K562 (cell line): ENCODE data around the gene THAP4. TPM values are rescaled to one million over a fixed set of nuclear protein-coding genes. Genes with fewer than 3 reads are reported as not detected.

ENCODE experiments used
- ATAC-seq: fragments of 200-7000 bp; cut with Tn5 transposase; 3 replicates; pipeline ENCODE4 v1.9.1; 2020; ENCODE audit warnings: moderate library complexity
- BruUV-seq: library from RNA; stranded (reverse); fragments of 400-500 nt; replicated peaks from 2 replicates; lab custom pipeline; 2021; lab: Mats Ljungman, UMichigan
- CTCF ChIA-PET: fragments of 300-600 bp; formaldehyde crosslinking; extraction: SDS; loops from one replicate; lab custom pipeline; 2021; ENCODE audit warnings: low intra/inter-chr PET ratio; lab: Yijun Ruan, JAX
- POLR2A ChIA-PET: fragments of 300-600, 350-650 bp; sonication (Branson Sonifier 250); formaldehyde crosslinking; extraction: SDS; loops from one replicate; lab custom pipeline; 2021; ENCODE audit warnings: antibody characterized with exemption, inconsistent platforms; lab: Yijun Ruan, JAX
- DNase-seq, 4 experiments: peaks; one replicate each; pipeline versions ENCODE4 v3.0.0 to v3.0.0-alpha.2; 2011 to 2018; ENCODE audit warnings: low spot score in 3 of 4, mixed read lengths in 3 of 4; ENCODE audit errors: extremely low read depth in 1 of 4
- FAIRE-seq: peaks from 2 replicates; lab custom pipeline; 2011; peaks lifted over from hg19 to GRCh38; lab: Jason Lieb, UNC
- H2AFZ ChIP-seq: 2 replicates; pipeline ENCODE4 v1.6.0; 2011; ENCODE audit warnings: low read depth, low read length, control low read depth, inconsistent platforms
- H3K27ac ChIP-seq: fragments of 200-600 bp; 3 replicates; pipeline ENCODE4 v1.8.0; 2011; ENCODE audit warnings: low read depth, mild to moderate bottlenecking, control low read depth, inconsistent platforms, low read length, moderate library complexity, mixed read lengths; ENCODE audit errors: extremely low read depth
- H3K27me3 ChIP-seq, 2 experiments: fragments of 300-600 bp in 1 of 2; 2 replicates in 1 of 2; 3 replicates in 1 of 2; pipeline versions ENCODE4 v1.6.0 to v1.8.0; 2011; ENCODE audit warnings: inconsistent platforms in 2 of 2, low read length in 2 of 2, mild to moderate bottlenecking in 1 of 2, mixed read lengths in 1 of 2, moderate library complexity in 1 of 2; ENCODE audit not compliant: control insufficient read depth in 2 of 2, insufficient read depth in 2 of 2
- H3K36me3 ChIP-seq: fragments of 300-600 bp; 3 replicates; pipeline ENCODE4 v1.8.0; 2011; ENCODE audit warnings: mild to moderate bottlenecking, low read length, inconsistent platforms; ENCODE audit not compliant: control insufficient read depth, insufficient read depth
- H3K4me1 ChIP-seq, 2 experiments: fragments of 200-600 bp in 1 of 2; replicated peaks in 1 of 2; 2 replicates in 1 of 2; 3 replicates in 1 of 2; pipeline versions ENCODE4 v1.5.1 to v1.8.0; 2011; ENCODE audit warnings: inconsistent platforms in 2 of 2, low read length in 2 of 2, mild to moderate bottlenecking in 1 of 2, mixed read lengths in 1 of 2, moderate library complexity in 1 of 2; ENCODE audit not compliant: control insufficient read depth in 2 of 2, insufficient read depth in 2 of 2
- H3K4me2 ChIP-seq: 2 replicates; pipeline ENCODE4 v1.6.1; 2011; ENCODE audit warnings: low read length, control low read depth, inconsistent platforms, mixed read lengths; ENCODE audit not compliant: insufficient read depth
- H3K4me3 ChIP-seq: fragments of 200-600 bp; sonication (generic), shearing (Covaris generic); 2 replicates; pipeline ENCODE4 v1.5.1; 2016; ENCODE audit warnings: control low read depth, inconsistent platforms
- H3K79me2 ChIP-seq: fragments of 200-600 bp; 3 replicates; pipeline ENCODE4 v1.8.0; 2011; ENCODE audit warnings: low read length, inconsistent platforms; ENCODE audit not compliant: control insufficient read depth, insufficient read depth
- H3K9ac ChIP-seq, 2 experiments: 2 replicates each; pipeline versions ENCODE4 v1.6.0 to v1.6.1; 2011; ENCODE audit warnings: low read depth in 2 of 2, low read length in 2 of 2, control low read depth in 1 of 2, inconsistent platforms in 1 of 2, mild to moderate bottlenecking in 1 of 2, mixed read lengths in 1 of 2; ENCODE audit not compliant: insufficient read depth in 1 of 2
- H3K9me1 ChIP-seq: one replicate; pipeline ENCODE4 v1.6.0; 2011; ENCODE audit warnings: inconsistent platforms, mild to moderate bottlenecking, low read length, moderate library complexity; ENCODE audit not compliant: control insufficient read depth, insufficient read depth
- H3K9me3 ChIP-seq: replicated peaks from 2 replicates; pipeline ENCODE4 v1.5.1; 2011; ENCODE audit warnings: low read depth, low read length, inconsistent platforms; ENCODE audit not compliant: control insufficient read depth, insufficient read depth
- H4K20me1 ChIP-seq: replicated peaks from 2 replicates; pipeline ENCODE4 v1.6.1; 2011; ENCODE audit warnings: low read length, inconsistent platforms, mixed read lengths; ENCODE audit not compliant: control insufficient read depth, insufficient read depth
- ZNF24 ChIP-seq: fragments of 450-650 bp; IDR thresholded peaks from 2 replicates; pipeline ENCODE4 v1.6.1; 2016
- WGBS: fragments of 100-300 bp; shearing (Covaris generic); methylation state at CpG from one replicate; pipeline ENCODE4 v1.1.6; 2016; ENCODE audit warnings: low coverage, mixed read lengths; ENCODE audit not compliant: insufficient coverage; ENCODE audit errors: missing lambda C conversion rate; 5-methylcytosine and 5-hydroxymethylcytosine counted together
- in situ Hi-C: fragments of 300-500 bp; cut with MboI; formaldehyde crosslinking; loops from 4 replicates; pipeline ENCODE4 v1.15.0; 2018; ENCODE audit warnings: inconsistent platforms, mixed read lengths
- intact Hi-C: fragments of 100-400 bp; cut with micrococcal nuclease; formaldehyde crosslinking; loops from 2 replicates; pipeline ENCODE4 v1.14.2; 2022
- polyA plus RNA-seq, 8 experiments: library from polyadenylated mRNA; depleted of rRNA in 4 of 8; stranded (reverse) in 5 of 8; unstranded in 3 of 8; fragments of >200 nt; fragmentation: Nextera tagmentation in 2 of 8; fragmentation: Illumina TruSeq in 1 of 8; extraction: Ambion mirVana in 2 of 8; extraction: Trizol in 1 of 8; gene quantifications; 2 replicates each; pipeline versions ENCODE4 v1.2.1 to v1.2.3, GENCODE V29; 2011 to 2014; ENCODE audit warnings: inconsistent platforms in 1 of 8, missing spikeins in 1 of 8
- total RNA-seq, 7 experiments: library from RNA; depleted of rRNA in 6 of 7; stranded (reverse); fragments of >200 nt in 6 of 7; fragmentation: Illumina TruSeq in 2 of 7; extraction: Trizol in 2 of 7; gene quantifications; 2 replicates each; pipeline versions ENCODE4 v1.2.1 to v1.2.3, GENCODE V29; 2011 to 2021; ENCODE audit warnings: low replicate concordance in 1 of 7
- TF ChIP-seq, protein P1 (sequence below): fragments of 250-450 bp; sonication (Bioruptor Pico); IDR thresholded peaks from 2 replicates; pipeline ENCODE4 v1.8.0; 2022; ENCODE audit warnings: inconsistent platforms
- TF ChIP-seq, protein P2 (sequence below), 3 experiments: fragments of 200-800 bp in 1 of 3; sonication (Bioruptor generic) in 1 of 3; sonication (generic) in 1 of 3; formaldehyde crosslinking in 1 of 3; IDR thresholded peaks; 2 replicates each; pipeline versions ENCODE4 v1.6.1 to v1.8.0; 2016 to 2022; ENCODE audit warnings: mild to moderate bottlenecking in 2 of 3, missing compliant biosample characterization in 2 of 3, missing genetic modification characterization in 2 of 3, missing genetic modification reagents in 1 of 3
- TF ChIP-seq, protein P3 (sequence below): fragments of 250-450 bp; sonication (Bioruptor Pico); IDR thresholded peaks from 2 replicates; pipeline ENCODE4 v1.4.0; 2020
- TF ChIP-seq, protein P4 (sequence below): fragments of 450-650 bp; IDR thresholded peaks from 2 replicates; pipeline ENCODE4 v1.6.1; 2018; ENCODE audit warnings: mild to moderate bottlenecking, low read depth; ENCODE audit not compliant: partially characterized antibody

The THAP4 gene
- total and polyA plus RNA-seq, 9 of the 15 experiments (the other 6 are each of a cell fraction or from before 2014, with no cell fraction given) = 8.6 to 60.9 (median 43.9) TPM

DNA sequence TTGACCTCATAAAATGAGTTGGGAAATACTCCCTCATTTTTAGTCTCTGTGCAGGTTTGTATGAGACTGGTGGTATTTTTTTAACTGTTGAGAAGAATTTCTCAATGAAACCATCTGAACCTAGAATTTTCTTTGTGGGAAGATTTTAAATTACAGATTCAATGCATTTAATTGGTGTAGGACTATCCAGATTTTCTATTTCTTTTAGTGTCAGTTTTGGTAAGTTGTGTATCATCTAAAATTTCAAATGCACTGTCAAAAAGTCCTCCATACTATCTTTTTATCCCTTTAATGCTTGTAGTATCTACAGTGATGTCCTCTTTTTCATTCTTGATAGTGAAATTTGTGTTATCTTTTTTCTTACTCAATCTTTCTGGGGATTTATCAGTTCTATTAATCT, 80.2 kb downstream of the THAP4 start (continued):
- TF ChIP-seq, protein P1, sequence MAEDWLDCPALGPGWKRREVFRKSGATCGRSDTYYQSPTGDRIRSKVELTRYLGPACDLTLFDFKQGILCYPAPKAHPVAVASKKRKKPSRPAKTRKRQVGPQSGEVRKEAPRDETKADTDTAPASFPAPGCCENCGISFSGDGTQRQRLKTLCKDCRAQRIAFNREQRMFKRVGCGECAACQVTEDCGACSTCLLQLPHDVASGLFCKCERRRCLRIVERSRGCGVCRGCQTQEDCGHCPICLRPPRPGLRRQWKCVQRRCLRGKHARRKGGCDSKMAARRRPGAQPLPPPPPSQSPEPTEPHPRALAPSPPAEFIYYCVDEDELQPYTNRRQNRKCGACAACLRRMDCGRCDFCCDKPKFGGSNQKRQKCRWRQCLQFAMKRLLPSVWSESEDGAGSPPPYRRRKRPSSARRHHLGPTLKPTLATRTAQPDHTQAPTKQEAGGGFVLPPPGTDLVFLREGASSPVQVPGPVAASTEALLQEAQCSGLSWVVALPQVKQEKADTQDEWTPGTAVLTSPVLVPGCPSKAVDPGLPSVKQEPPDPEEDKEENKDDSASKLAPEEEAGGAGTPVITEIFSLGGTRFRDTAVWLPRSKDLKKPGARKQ (CRISPR knock-in tag) = no peak
- TF ChIP-seq, protein P2, sequence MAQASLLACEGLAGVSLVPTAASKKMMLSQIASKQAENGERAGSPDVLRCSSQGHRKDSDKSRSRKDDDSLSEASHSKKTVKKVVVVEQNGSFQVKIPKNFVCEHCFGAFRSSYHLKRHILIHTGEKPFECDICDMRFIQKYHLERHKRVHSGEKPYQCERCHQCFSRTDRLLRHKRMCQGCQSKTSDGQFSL (CRISPR knock-in tag; IDR thresholded peaks at IDR 0.05) = no peak
- TF ChIP-seq, protein P2 (tag; IDR thresholded peaks at IDR 0.05) = no peak
- no peak for TF ChIP-seq ZNF24

DNA sequence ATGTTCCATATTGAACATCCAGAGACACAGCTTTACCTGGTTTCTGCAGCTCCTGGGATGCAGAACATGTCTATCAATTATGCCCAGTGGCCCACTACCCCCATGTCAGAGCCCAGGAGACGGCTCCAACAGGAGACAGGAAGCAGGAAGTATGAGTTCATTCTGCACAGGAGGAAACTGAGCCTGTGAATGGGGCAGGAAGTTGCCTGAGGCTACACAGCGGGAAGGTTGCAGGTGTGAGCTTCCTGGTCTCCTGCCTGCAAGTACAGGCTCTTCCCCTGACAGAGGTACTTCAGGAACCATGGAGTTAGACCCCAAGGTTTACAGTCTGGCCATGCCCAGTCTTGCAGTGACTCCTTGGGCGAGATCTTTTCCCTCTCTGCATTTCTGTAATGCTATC, 81.2 kb downstream of the THAP4 start:
- Histone ChIP-seq H3K4me2 (no peak overlapping the region), H3K4me3 (no peak overlapping the region)
- POLR2A ChIA-PET = interaction anchor here (0.5 to 0.7 kb wide), 3 partner anchors 37 to 88 kb away, joined by 3 to 4 read pairs (median 4); no protein-coding TSS in a partner anchor
- TF ChIP-seq, protein P3, sequence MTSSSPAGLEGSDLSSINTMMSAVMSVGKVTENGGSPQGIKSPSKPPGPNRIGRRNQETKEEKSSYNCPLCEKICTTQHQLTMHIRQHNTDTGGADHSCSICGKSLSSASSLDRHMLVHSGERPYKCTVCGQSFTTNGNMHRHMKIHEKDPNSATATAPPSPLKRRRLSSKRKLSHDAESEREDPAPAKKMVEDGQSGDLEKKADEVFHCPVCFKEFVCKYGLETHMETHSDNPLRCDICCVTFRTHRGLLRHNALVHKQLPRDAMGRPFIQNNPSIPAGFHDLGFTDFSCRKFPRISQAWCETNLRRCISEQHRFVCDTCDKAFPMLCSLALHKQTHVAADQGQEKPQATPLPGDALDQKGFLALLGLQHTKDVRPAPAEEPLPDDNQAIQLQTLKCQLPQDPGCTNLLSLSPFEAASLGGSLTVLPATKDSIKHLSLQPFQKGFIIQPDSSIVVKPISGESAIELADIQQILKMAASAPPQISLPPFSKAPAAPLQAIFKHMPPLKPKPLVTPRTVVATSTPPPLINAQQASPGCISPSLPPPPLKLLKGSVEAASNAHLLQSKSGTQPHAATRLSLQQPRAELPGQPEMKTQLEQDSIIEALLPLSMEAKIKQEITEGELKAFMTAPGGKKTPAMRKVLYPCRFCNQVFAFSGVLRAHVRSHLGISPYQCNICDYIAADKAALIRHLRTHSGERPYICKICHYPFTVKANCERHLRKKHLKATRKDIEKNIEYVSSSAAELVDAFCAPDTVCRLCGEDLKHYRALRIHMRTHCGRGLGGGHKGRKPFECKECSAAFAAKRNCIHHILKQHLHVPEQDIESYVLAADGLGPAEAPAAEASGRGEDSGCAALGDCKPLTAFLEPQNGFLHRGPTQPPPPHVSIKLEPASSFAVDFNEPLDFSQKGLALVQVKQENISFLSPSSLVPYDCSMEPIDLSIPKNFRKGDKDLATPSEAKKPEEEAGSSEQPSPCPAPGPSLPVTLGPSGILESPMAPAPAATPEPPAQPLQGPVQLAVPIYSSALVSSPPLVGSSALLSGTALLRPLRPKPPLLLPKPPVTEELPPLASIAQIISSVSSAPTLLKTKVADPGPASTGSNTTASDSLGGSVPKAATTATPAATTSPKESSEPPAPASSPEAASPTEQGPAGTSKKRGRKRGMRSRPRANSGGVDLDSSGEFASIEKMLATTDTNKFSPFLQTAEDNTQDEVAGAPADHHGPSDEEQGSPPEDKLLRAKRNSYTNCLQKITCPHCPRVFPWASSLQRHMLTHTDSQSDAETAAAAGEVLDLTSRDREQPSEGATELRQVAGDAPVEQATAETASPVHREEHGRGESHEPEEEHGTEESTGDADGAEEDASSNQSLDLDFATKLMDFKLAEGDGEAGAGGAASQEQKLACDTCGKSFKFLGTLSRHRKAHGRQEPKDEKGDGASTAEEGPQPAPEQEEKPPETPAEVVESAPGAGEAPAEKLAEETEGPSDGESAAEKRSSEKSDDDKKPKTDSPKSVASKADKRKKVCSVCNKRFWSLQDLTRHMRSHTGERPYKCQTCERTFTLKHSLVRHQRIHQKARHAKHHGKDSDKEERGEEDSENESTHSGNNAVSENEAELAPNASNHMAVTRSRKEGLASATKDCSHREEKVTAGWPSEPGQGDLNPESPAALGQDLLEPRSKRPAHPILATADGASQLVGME (CRISPR knock-in tag) = no peak
- TF ChIP-seq, protein P4, sequence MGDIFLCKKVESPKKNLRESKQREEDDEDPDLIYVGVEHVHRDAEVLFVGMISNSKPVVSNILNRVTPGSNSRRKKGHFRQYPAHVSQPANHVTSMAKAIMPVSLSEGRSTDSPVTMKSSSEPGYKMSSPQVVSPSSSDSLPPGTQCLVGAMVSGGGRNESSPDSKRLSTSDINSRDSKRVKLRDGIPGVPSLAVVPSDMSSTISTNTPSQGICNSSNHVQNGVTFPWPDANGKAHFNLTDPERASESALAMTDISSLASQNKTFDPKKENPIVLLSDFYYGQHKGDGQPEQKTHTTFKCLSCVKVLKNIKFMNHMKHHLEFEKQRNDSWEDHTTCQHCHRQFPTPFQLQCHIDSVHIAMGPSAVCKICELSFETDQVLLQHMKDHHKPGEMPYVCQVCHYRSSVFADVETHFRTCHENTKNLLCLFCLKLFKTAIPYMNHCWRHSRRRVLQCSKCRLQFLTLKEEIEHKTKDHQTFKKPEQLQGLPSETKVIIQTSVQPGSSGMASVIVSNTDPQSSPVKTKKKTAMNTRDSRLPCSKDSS = no peak

More for the DNA sequence above, 81.2 kb downstream of the THAP4 start:
- H3K9me1 ChIP-seq = no peaks in the 10 kb centered on the region
- no peaks in the 10 kb centered on the region for H3K79me2 ChIP-seq
- CTCF ChIA-PET = no interaction called here
- intact Hi-C loops = no loop called here
- no TSS peak for BruUV-seq
- H3K36me3 ChIP-seq = no peaks in the 10 kb centered on the region
- peaks cover 0 to 39% of the 10 kb centered on the region in 2 experiments; a peak in 2 of 5 replicates for H3K4me1 ChIP-seq
- no peak overlapping the region for H3K27ac ChIP-seq
- DNase-seq = no peak
- no peak for ATAC-seq
- H3K9me3 ChIP-seq = no peaks in the 10 kb centered on the region
- in situ Hi-C loops = no loop called here
- no peak for FAIRE-seq
- no peak overlapping the region for H3K9ac ChIP-seq
- 0 out of 2 replicates have a peak overlapping the region, but pooled peaks have one; percentile 32 for H2AFZ ChIP-seq
- WGBS = 11% methylated on average over 3 of the region's 3 CpGs
- peaks cover 0 to 2% of the 10 kb centered on the region in 2 experiments; a peak in 2 of 5 replicates for H3K27me3 ChIP-seq
- peaks cover 5% of the 10 kb centered on the region; the same call in 1 of the 2 replicates for H4K20me1 ChIP-seq
